ENCODE results near the gene COL18A1. TPM values are rescaled to one million over a fixed set of nuclear protein-coding genes. Genes with fewer than 3 reads are reported as not detected.

COL18A1 gene
- total and polyA plus RNA-seq, 2 of the 8 experiments (the other 6 are each of a cell fraction or from before 2014, with no cell fraction given): 145 to 201 TPM

- 0 out of 8 replicates have a peak overlapping the region, but pooled peaks of 1 of the 4 experiments have one; percentile 9 for H3K4me3 ChIP-seq (ENCODE audit: extremely low read depth in 1 of 4, insufficient read depth in 2 of 4, low read depth in 3 of 4, low read length in 4 of 4)
- peaks cover 6 to 92% of the 10 kb centered on the region in 2 experiments; a peak in 3 of 4 replicates for H3K79me2 ChIP-seq (ENCODE audit: control insufficient read depth in 1 of 2, insufficient read depth in 2 of 2, low read length in 2 of 2)
- FAIRE-seq: no peak
- TF ChIP-seq CEBPB (IDR thresholded peaks at IDR 0.05; ENCODE audit: low read depth, low read length) (no peak), TEAD4 (IDR thresholded peaks at IDR 0.05; ENCODE audit: low read depth, low read length) (peak; percentile 91), ATF3 (IDR thresholded peaks at IDR 0.05; ENCODE audit: insufficient read depth, low read depth, low read length) (no peak), CREB1 (IDR thresholded peaks at IDR 0.05) (no peak; the same call in none of the 2 replicates), EZH2 (IDR thresholded peaks at IDR 0.05; ENCODE audit: low read depth, low read length, severe bottlenecking) (no peak), TAF7 (optimal IDR thresholded peaks at IDR 0.05; ENCODE audit: borderline replicate concordance, low read depth, low read length) (no peak), TCF12 (IDR thresholded peaks at IDR 0.05; ENCODE audit: low read depth, low read length) (0 out of 2 replicates have a peak, but pooled peaks have one; percentile 18), TBP (IDR thresholded peaks at IDR 0.05; ENCODE audit: low read depth, low read length) (peak; percentile 22; the same call in 1 of the 2 replicates), ASH2L (IDR thresholded peaks at IDR 0.05; ENCODE audit: low read length) (peak; percentile 43), EGR1 (IDR thresholded peaks at IDR 0.05; ENCODE audit: borderline replicate concordance, low read depth, low read length) (peak; percentile 96)
Measured at GRCh38 chr21:45430521-45431501, 25.8 kb downstream of the COL18A1 start.

More at GRCh38 chr21:45430521-45431501, 25.8 kb downstream of the COL18A1 start:
- POLR2A ChIA-PET (ENCODE audit: partially characterized antibody): interaction anchor here (1.1 to 2.4 kb wide), 5 partner anchors 14 to 61 kb away, joined by 5 to 13 read pairs (median 5); no protein-coding TSS in a partner anchor
- H3K4ac ChIP-seq (replicated peaks; ENCODE audit: insufficient read length, low read depth, low read length): peak overlapping the region; percentile 32
- 51% methylated on average over 35 of the region's 48 CpGs; no CpG with 5 or more reads in 1 of the 2 experiments for WGBS, 2 experiments (ENCODE audit: extremely low coverage in 1 of 2, insufficient coverage in 1 of 2, insufficient read length in 1 of 2, insufficient replicate concordance in 2 of 2, low coverage in 1 of 2, low lambda C conversion rate in 2 of 2, missing lambda C conversion rate in 1 of 2)
- H2AFZ ChIP-seq (ENCODE audit: low read length): no peak overlapping the region
- no peak overlapping the region for H3K14ac ChIP-seq (ENCODE audit: insufficient read length)
- peak overlapping the region; percentile 75 for H4K91ac ChIP-seq (replicated peaks; ENCODE audit: insufficient read length, low read length)
- H3K23ac ChIP-seq (ENCODE audit: insufficient read length): no peak overlapping the region
- H2BK20ac ChIP-seq (ENCODE audit: low read length): no peak overlapping the region
- H2BK15ac ChIP-seq (ENCODE audit: low read length): peak overlapping the region; percentile 46; the same call in 1 of the 2 replicates
- peaks cover 13 to 57% of the 10 kb centered on the region in 2 experiments for H4K20me1 ChIP-seq (replicated peaks in 1 of 2; ENCODE audit: control insufficient read depth in 1 of 2, insufficient read depth in 2 of 2, low read length in 2 of 2)
- H4K8ac ChIP-seq (ENCODE audit: extremely low read depth, insufficient read depth, low read length): peak overlapping the region; percentile 81; the same call in 1 of the 2 replicates
- peaks cover 22% of the 10 kb centered on the region for H3K79me1 ChIP-seq (ENCODE audit: low read depth, low read length)
- H3K4me1 ChIP-seq (replicated peaks in 1 of 4; ENCODE audit: control insufficient read depth in 3 of 4, insufficient read depth in 4 of 4, low read length in 3 of 4): peaks cover 0 to 51% (median 40%) of the 10 kb centered on the region in 4 experiments; a peak in 6 of 7 replicates
- 0 out of 2 replicates have a peak overlapping the region, but pooled peaks have one; percentile 26 for H2AK5ac ChIP-seq (ENCODE audit: low read depth, low read length)
- peak overlapping the region; percentile 37 to 45; a peak in 3 of 4 replicates for H3K4me2 ChIP-seq (ENCODE audit: insufficient read depth in 1 of 2, low read depth in 2 of 2, low read length in 2 of 2)
- 0 out of 8 replicates have a peak, but pooled peaks cover 0 to 3% (median 0%) of the 10 kb centered on the region in 4 experiments for H3K36me3 ChIP-seq (ENCODE audit: control insufficient read depth in 2 of 4, insufficient read depth in 4 of 4, low read length in 3 of 4)
- no peaks in the 10 kb centered on the region for H3K9me3 ChIP-seq (ENCODE audit: insufficient read depth in 2 of 2, low read depth in 1 of 2, low read length in 1 of 2)
- DNase-seq (ENCODE audit: low read depth in 1 of 2, low spot score in 2 of 2): peak; percentile 31 to 72
- H3K27me3 ChIP-seq (replicated peaks in 1 of 4; ENCODE audit: control insufficient read depth in 3 of 4, extremely low read depth in 1 of 4, insufficient read depth in 3 of 4, low read length in 3 of 4): no peaks in the 10 kb centered on the region
- H4K5ac ChIP-seq (ENCODE audit: insufficient read length, low read depth, low read length): peak overlapping the region; percentile 57
- H2BK120ac ChIP-seq (replicated peaks; ENCODE audit: low read depth, low read length): peak overlapping the region; percentile 72
- no peak overlapping the region for H3K56ac ChIP-seq (replicated peaks; ENCODE audit: insufficient read length, low read depth, low read length)
- peak overlapping the region in 1 of 4 experiments; percentile 4; a peak in 2 of 7 replicates for H3K9ac ChIP-seq (replicated peaks in 1 of 4; ENCODE audit: extremely low read depth in 1 of 4, low read depth in 3 of 4, low read length in 3 of 4)
- peak overlapping the region; percentile 92 for H2BK5ac ChIP-seq (ENCODE audit: low read depth, low read length)
- H2BK12ac ChIP-seq (ENCODE audit: low read depth, low read length): 0 out of 2 replicates have a peak overlapping the region, but pooled peaks have one; percentile 87
- CTCF ChIA-PET (ENCODE audit: partially characterized antibody): interaction anchor here (0.9 to 1.2 kb wide), 2 partner anchors 132 to 138 kb away, joined by 3 read pairs; no protein-coding TSS in a partner anchor
- H3K27ac ChIP-seq (ENCODE audit: low read depth, low read length): peak overlapping the region; percentile 64; the same call in 1 of the 2 replicates
- no peaks in the 10 kb centered on the region for H3K23me2 ChIP-seq (ENCODE audit: low read depth, low read length)
- peak overlapping the region; percentile 90 for H3K18ac ChIP-seq (ENCODE audit: extremely low read depth, low read length)

Data from H1 (cell line).